NCI-H1048 (cell line): ENCODE measurements around the gene PARG.
"Not testable (repeated sequence)": the region's sequence is repeated elsewhere in the genome, so short reads cannot be mapped to it uniquely, and the experiment has no call there.

Experiments
- DNase-seq: peaks from one replicate; lab custom pipeline; 2025; lab: John Stamatoyannopoulos, UW

The PARG gene

DNA sequence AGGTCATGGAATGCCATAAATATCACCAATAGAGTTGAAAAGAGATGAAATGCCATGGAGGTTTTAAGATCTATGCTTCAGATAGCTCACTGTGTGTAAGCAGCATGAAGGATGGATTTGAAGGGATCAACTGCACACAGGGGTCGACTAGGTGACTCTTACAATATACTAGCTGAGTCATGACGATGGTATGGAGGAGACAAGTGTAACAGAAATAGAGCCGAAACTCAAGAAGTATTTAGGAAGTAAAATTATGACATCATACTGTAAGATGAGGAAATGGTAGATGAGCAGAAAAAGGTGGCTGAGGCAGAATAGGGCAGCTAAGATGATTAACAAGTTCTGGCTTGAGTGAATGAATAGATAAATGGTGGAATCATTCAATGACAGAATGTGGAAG lies 38.0 kb downstream of the PARG start:
- not testable (repeated sequence) for DNase-seq

GRCh38 chr10:49900406-49900805 lies 41.4 kb downstream of the PARG start:
- DNase-seq, result not testable (repeated sequence)

DNA sequence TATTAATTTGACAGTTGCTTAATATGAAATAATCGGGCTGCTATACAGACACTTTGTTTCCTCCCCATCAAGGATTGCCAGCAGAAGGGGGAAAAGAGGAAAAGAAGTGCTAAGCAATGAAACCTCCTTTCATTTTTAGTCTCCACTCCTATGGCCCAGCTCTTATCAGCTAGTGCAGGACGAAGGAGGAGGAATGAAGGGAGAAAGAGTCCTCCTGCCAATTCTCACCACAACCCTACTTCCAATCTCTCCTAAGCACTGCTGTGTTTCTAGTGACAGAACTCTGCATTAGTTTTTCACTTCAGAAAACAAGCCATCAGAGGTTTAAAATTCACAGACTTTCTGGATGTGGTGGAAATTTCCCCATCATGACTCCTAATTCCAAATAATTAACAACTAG lies 41.8 kb downstream of the PARG start:
- not testable (repeated sequence) for DNase-seq

GRCh38 chr10:49890025-49890424 lies 51.8 kb downstream of the PARG start:
- not testable (repeated sequence) for DNase-seq

- not testable (repeated sequence) for DNase-seq
These were observed 57.0 kb downstream of the PARG start for GRCh38 chr10:49884739-49885331.

DNA sequence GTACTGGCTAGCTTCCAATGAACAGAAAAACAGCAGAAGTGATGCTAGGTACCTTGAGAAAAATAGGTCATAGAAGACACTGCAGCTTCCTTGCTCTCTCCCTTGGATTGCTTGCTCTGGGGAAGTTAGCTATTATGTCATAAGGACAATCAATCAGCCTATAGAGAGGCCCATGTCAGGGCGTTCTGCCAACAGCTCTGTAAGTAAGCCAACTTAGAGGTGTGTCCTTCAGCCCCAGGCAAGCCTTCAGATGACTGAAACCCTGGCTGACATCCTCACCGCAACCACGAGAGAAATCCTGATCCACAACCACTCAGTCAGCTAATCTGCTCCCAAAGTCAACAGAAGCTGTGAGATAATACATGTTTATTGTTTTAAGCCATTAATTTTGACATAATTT lies 58.0 kb downstream of the PARG start:
- not testable (repeated sequence) for DNase-seq

DNA sequence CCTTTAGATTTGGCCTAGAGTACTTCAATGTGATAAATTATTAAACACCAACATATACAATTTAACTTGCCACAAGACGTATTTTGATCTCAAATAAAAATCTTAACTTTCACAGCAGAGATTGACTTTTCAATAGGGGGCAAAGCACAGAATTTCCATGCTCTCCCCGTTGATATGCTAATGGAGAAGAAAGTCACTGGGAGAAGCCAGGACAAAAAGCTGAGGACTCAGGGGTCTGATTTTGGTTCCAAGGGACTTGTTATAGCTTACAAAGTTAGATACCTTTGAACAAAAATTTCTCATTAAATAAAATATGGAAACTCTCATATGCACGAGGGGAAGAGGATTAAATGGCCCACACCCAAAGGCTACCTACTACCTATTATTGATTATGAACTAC lies 59.5 kb downstream of the PARG start:
- DNase-seq, result not testable (repeated sequence)

- DNase-seq, result not testable (repeated sequence)
These were observed 69.1 kb downstream of the PARG start for GRCh38 chr10:49872740-49873139.

GRCh38 chr10:49871462-49871861 lies 70.4 kb downstream of the PARG start:
- not testable (repeated sequence) for DNase-seq

DNA sequence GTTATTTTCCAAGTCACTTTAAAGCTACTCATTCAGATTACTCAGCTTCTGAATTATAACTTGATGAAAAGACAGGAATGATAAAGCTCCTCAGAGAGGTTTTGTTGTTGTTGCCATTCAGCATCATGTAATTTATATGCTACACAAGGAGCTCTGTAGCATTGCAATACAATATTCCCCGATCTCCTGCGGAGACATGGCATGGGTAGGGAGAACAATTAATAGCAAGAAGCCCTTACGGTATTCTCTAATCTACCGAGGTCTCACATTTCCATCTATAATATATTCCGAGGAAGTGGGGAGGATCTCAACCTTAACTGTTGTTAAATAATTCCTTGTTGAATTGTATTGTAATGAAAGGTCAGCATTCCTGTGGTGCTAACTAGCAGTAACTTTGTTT lies 81.9 kb downstream of the PARG start:
- DNase-seq, result not testable (repeated sequence)

DNA sequence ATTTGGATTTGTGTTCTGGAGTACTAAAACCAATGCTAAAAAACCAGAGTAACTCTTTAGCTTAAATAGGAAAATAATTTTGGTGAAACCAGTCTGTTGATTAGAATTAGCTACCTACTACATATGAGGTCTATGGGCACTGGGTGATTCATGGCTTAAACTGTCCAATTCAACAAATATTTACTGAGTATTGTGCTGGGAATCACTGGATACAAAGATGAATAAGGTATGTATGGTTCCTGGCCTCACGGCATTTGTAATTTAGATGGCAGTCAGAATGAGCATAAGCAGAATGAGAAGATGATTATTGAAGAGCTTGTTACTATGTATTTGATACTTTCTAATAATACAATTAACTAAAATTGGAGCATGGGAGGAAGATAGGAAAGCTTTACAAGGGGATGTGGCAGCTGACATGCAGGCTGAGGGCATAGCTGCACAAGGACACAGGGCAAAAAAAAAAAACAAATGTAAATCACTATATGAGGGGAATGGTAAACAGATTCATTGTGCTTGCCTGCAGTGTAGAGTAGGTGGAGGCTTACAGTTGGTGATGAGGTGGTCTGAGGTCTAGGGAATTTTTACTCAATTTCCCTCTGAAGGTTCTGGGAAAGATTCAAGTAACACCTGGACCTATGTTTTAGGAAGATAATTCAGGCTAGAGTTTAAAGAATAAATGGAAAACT lies 83.0 kb downstream of the PARG start:
- not testable (repeated sequence) for DNase-seq

DNA sequence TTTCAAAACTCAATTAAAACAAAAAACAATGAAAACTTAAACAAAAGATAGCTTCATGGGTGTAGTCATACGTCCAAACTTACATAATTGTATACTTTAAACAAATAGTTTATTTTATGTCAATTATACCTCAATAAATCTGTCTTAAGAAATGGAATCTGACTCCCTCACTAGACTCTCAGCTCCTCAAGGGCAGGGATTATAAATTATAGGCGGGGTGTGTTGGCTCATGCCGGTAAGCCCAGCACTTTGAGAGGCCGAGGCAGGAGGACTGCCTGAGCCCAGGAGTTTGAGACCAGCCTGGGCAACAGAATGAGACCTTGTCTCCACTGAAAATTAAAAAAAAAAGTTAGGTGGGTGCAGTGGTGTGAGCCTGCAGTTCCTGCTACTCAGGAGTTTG lies 92.3 kb downstream of the PARG start:
- DNase-seq, result not testable (repeated sequence)

- DNase-seq, result no peak
These were observed 96.8 kb downstream of the PARG start for GRCh38 chr10:49844775-49845595.

- not testable (repeated sequence) for DNase-seq
These were observed 99.5 kb downstream of the PARG start for GRCh38 chr10:49842333-49842628.

DNA sequence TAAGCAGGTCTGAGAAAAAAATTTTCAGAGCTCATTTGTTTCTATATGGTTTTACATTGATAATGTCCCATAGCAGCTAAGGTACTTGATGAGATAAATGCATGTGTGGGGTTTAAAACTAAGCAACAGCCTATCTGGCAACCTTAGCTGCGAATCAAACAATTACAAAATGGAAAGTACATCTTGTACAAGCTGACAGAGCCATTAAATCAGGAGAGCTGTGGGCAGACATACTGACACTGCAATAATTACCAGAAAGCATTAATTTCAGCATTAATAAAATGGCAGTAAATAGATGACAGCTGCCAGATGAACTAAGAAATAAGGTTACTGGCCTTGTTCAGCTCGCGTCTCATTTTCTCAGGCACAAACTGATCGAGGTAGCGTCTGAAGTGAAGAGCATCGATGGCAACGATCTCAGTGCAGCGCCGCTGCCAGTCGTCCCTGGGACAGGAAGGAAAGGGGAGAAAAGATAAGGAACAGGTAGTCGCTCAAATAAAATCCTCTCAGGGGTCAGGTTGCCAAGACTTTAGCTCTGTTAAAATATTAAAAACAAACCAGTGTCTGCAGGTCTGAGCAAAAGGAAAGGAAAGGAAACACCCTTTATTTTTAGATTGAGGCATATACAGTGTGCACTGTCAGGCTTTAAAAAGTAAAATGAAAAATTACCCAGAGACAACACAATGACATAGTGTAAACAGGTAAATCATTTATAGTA lies 100.1 kb downstream of the PARG start:
- no peak for DNase-seq

GRCh38 chr10:49837685-49838084 lies 104.1 kb downstream of the PARG start:
- no peak for DNase-seq

DNA sequence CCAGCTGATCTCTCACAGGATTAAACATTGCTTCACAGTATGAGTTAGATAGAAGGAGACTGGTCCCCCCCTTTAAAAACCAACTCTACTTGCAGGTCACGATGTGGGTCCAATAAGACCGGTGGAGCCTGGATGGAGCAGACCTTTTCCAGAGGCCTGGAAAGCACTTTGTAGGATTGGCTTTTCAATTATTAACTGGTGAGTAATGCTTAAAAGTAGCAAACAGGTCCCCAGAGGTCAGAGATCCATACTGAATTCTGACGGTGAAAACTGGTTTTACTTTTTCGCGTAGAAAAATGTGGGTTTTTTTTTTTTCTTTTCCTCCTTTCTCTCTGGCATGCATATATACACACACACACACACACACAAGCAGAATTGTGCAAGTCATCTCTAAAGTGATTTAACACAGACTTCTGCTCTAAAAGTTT lies 104.8 kb downstream of the PARG start:
- no peak for DNase-seq

DNA sequence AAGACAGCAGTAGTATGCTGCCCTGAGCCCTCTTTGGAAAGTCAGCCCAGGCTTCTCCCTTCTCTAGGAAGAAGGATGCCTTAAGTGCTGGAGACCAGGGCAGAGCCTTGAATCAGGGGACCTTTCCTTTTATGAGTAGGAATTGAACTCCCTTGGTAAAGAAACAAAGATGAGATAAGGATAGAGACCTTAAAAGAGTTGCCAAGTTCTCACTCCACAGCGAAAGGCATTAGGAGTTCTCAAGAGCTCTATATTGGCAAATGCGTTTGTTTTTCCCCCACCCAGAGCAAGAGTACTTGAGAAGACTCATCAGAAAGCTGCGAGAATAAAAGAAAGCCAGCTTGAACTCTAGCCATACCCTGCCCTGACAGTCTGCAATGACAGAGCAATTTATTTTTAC lies 106.9 kb downstream of the PARG start:
- DNase-seq, result no peak

- DNase-seq, result no peak
These were observed 107.6 kb downstream of the PARG start for GRCh38 chr10:49834201-49834600.

GRCh38 chr10:49833168-49833567 lies 108.7 kb downstream of the PARG start:
- DNase-seq, result no peak

DNA sequence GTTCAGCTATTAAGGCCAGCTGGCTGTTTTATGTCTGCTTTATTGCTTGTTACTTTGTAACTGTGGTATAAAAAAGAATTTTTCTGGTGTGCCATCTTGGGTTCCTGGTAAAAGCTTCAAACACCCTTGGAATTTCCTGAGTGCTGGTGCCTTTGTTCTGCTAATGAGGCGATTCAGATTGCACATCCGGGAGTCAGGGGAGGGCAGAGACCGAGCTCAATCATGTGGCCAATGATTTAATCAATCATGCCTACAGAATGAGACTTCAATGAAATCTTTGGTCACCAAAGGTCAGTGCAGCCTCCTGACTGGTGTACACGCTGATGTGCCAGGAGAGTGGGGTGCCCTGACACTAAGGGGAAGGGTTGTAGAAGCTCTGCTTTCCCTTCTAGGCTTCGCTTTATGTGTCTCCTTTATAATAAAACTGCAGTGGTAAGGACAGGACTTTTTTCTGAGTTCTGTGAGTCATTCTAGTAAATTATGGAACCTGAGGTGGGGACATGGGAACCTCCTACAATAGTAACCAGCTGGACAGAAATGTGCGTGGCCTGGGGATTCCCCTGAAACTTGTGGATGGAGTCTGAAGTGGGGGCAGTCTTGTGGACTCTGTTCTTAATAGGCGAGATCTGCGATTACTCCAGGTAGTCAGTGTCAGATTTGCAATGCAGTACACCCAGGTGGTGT lies 110.3 kb downstream of the PARG start:
- DNase-seq, result no peak

GRCh38 chr10:49830846-49831245 lies 111.0 kb downstream of the PARG start:
- no peak for DNase-seq
